ENCODE results near the gene POC1B.

The POC1B gene

GRCh38 chr12:89493670-89494302 is 32.1 kb downstream of the POC1B start:
- no peak for DNase-seq

- DNase-seq: no peak
Observed at GRCh38 chr12:89492883-89493282, 33.0 kb downstream of the POC1B start.

DNA sequence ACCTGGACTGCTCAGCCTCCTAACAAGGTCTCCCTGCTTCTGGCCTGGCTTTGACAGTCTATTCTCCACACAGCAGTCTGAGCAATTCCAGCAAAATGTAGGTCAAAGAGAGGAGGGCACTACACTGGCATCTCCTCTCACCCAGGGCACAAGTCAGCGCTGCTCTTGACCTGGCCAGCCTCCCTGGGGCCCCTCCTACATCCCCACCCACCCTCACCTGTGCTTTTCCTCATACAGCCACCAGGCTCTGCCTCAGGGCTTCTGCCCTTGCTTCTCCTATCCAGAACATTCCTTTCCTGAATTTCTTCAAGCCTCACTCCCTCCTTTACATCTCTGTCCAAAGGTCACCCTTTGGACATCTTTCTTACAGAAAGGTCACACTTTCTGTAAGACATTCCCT is 34.9 kb downstream of the POC1B start:
- DNase-seq: no peak

DNA sequence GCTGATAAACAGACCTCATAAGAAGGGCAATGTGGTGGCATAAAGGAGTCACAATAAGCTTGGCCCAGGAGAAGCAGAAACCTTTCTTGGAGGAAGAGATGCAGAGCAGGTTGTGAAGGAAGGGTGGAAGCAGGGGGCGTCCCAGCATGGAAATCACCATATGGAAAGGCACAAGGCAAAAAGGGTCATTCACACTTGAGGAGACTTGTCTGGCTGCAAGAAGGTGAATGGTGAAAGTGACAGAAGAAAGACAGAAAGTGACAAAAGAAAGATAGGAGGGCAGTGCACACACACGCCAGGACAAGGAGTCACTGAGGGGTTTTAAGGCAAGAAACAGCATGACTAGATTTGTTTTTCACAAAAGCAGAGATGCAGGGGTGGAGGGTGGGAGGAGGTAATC is 39.6 kb downstream of the POC1B start:
- DNase-seq: no peak

DNA sequence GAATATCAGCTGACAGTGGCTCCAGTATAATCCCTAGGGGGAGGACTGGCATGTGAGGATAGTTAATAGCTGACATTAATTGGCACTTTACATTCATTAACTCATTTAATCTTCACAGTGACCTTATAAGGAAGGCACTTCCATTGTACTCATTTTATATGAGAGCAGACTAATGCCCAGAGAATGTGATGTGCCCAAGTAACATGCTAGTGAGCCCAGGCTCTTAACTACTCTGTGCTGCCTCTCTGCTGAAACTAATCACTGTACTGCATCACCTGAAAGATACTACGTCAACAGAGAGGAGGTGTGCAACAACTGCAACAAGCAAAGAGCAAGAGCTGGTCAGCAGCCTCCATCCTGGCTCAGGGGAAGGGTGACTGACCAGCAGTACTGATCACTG is 41.4 kb downstream of the POC1B start:
- no peak for DNase-seq

GRCh38 chr12:89481213-89481914 is 44.5 kb downstream of the POC1B start:
- DNase-seq: no peak

- DNase-seq: no peak
Observed at GRCh38 chr12:89479982-89480381, 45.9 kb downstream of the POC1B start.

DNA sequence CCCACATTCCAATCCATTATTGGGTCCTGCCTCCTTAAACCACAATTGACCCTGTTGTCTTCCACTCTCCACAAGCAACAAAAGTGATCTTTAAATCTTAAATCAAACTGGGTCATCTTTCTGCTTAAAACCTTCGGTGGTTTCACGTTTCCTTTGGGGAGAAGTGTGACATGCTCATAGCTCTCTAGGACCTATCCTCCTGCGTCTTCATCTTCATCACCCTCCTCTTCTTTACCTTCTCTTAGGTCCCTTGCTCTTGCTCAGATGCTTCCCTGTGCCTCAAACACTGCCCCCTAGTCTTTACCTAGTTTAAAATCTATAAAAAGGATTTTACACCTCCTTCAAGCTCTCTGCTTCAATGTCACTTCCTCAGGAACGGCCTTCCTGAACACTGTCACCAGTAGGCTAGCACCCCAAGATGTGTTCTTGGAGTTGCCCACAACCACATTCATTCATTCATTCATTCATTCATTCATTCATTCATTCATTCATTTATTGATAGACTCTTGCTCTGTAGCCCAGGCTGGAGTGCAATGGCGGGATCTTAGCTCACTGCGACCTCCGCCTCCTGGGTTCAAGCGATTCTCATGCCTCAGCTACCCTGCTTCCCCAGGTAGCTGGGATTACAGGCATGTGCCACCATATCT is 48.1 kb downstream of the POC1B start:
- no peak for DNase-seq

GRCh38 chr12:89476904-89477595 is 48.8 kb downstream of the POC1B start:
- no peak for DNase-seq

DNA sequence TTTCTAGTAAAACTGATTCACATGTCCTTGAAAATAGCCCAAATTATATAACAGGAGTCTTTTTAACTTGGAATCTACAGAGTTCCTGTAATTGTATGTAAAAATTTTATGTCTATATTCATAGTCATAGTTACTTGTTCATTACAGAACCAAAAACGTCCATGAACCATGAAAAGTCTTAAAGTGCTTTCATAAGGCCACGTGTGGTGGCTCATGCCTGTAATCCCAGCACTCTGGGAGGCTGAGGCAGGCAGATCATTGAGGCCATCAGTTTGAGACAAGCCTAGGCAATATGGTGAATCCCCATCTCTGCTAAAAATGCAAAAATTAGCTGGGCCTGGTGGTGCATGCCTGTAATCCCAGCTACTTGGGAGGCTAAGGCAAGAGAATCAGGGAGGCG is 49.6 kb downstream of the POC1B start:
- DNase-seq: no peak

GRCh38 chr12:89475203-89475990 is 50.5 kb downstream of the POC1B start:
- DNase-seq: no peak

GRCh38 chr12:89474615-89475014 is 51.2 kb downstream of the POC1B start:
- DNase-seq: no peak

DNA sequence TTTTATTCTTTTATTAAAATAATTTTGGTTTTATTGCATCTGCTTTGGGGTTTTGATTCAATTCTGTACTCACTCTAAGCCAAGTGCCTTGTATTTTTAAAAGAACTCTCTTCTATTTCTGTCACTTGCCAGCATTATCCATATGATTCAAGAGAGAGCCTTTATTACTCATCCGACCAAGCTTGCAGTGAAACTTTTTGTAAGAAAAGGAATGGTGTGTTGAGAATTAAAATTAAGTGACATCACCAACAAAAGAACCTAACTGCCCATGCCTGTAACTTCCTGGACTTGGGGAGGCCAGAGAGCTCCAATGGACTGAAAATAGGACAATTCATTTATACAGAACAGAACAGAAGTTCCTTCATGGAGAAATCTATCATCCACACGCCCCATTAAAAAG is 53.3 kb downstream of the POC1B start:
- no peak for DNase-seq

GRCh38 chr12:89470741-89471509 is 54.9 kb downstream of the POC1B start:
- DNase-seq: peak in 1 of 2 experiments; percentile 31

GRCh38 chr12:89469361-89469760 is 56.5 kb downstream of the POC1B start:
- no peak for DNase-seq

DNA sequence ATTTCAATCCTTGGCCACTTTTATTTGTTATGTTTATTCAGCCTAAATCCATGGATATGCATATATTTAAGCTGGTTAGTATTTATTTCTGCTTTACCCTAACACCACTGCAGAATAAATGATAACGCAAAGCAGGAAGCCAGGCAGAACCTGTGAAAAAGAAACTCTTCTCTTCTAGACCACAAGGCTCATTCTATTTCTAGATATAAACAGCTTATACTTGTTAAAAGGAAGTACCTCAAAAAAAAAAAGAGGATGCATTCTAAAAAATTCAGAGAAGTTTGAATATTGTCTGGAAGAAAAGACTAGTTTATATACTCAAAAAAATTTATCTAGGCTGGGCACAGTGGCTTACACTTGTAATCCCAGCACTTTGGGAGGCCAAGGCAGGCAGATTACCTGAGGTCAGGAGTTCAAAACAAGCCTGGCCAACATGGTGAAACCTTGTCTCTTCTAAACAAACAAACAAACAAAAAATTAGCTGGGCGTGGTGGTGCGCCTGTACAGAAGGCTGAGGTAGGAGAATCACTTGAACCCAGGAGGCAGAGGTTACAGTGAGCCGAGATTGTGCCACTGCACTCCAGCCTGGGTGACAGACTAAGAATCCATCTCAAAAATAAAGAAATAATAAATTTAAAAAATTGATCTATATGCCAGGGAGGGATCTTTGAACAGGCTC is 57.1 kb downstream of the POC1B start:
- DNase-seq: no peak

GRCh38 chr12:89468017-89468416 is 57.8 kb downstream of the POC1B start:
- DNase-seq: no peak

DNA sequence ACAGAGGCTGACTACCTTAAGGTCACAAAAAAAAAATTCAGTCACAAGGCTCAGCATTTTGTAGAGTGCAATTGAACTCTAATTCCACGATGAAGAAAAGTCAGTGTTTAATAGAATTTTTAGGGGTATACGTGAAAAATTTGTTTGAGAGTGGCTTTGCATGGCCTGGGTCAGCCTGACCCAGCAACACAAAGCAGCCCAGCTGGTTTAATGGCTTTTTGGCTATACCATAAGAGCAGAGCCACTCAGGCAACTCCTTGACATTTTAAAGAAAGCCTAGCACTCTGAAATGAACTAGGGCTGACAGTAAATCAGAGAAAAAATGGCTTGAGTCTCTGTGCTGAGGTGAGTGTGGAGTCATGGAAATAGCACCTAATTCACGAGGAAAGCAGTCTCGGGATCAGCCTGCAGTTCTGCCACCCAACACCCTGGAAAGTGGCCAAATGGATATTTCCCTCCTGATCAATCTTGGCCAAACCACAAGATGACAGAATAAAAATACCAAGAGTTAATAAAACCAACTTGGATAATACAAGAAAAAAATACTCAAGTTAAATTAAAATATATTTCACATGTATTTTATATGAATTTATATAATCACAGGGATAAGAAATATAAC is 60.8 kb downstream of the POC1B start:
- no peak for DNase-seq

DNA sequence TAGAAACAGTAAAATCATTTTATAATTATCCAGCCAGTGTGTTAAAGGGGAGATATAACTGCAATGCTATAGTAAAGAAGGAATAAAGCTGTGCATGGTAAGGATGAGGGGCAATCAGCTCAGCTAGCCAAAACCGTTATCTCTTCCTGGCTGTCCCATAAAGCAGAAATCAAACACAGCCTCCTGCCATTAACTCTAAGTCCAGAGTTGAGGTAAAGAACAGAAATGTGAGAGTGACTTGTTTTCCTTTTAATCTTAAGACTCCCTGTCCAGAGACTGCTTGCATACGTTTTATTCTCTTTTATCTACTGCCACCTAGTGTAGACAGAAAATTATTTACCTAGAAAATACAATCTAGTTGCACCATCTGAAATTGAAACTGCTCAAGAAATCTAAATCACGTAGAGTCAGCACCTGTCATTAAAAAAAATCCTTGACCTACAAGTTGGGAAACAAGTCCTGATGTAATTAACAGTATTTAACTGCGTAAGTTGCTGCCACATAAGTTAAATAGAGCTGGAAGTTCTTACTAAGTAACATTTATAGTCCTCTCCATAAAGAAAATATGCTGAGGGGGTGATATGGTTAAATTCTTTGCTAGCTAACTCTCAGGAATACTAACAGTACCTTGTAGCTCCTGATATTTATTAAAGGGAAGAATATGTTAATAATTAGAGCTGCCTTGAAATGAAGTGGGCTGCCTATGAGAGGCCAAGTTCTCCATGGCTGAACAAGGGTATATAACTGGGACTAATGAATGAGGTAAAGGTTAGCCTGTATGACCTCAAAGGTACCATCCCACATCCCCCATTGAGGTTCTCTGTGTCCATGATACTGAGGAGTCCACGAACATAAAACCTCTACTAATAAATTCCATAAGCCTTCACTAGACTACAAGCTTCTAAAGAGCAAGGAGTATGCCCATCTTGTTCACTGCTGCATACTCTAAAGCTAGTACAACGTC is 63.9 kb downstream of the POC1B start:
- peak; percentile 36 to 67 for DNase-seq

GRCh38 chr12:89461190-89461589 is 64.7 kb downstream of the POC1B start:
- no peak for DNase-seq

Data from SHP77 (cell line).